ENCODE results near the gene ITGA11. TPM values are rescaled to one million over a fixed set of nuclear protein-coding genes. Genes with fewer than 3 reads are reported as not detected.

Gene ITGA11
- total RNA-seq, 2 donors from 2014 or later, result 0.27 to 1.8 TPM

GRCh38 chr15:68279779-68280753, 151.9 kb downstream of the ITGA11 start:
- no peak for DNase-seq (ENCODE audit: low spot score in 2 of 2)
- no peak for ATAC-seq
- Mint-ChIP-seq H3K9me3 (no peaks in the 10 kb centered on the region), H3K36me3 (peaks cover 32 to 35% of the 10 kb centered on the region in 2 donors), H3K27ac (peak overlapping the region; percentile 96 to 97)

GRCh38 chr15:68278595-68279405, 153.2 kb downstream of the ITGA11 start:
- Mint-ChIP-seq H3K36me3 (peaks cover 26 to 27% of the 10 kb centered on the region in 2 donors), H3K27ac (peak overlapping the region; percentile 96 to 97), H3K9me3 (no peaks in the 10 kb centered on the region)
- DNase-seq (ENCODE audit: low spot score in 2 of 2) (no peak), ATAC-seq (peak in 1 of 2 donors; percentile 44)

- peaks cover 26 to 27% of the 10 kb centered on the region in 2 donors for H3K36me3 Mint-ChIP-seq
- ATAC-seq, result no peak
- DNase-seq (ENCODE audit: low spot score in 2 of 2), result peak in 1 of 2 donors; percentile 75
- no peaks in the 10 kb centered on the region for H3K9me3 Mint-ChIP-seq
- peak overlapping the region; percentile 96 to 97 for H3K27ac Mint-ChIP-seq
Measured at GRCh38 chr15:68278345-68278594, 153.7 kb downstream of the ITGA11 start.

- peak; percentile 74 to 85 for ATAC-seq
- H3K27ac Mint-ChIP-seq, result peak within 1 kb of the TSS; percentile 96 to 100
- peaks cover 26 to 27% of the 10 kb centered on the region in 2 donors for H3K36me3 Mint-ChIP-seq
- peak; percentile 82 to 85 for DNase-seq (ENCODE audit: low spot score in 2 of 2)
- no peaks in the 10 kb centered on the region for H3K9me3 Mint-ChIP-seq
Measured at GRCh38 chr15:68277603-68278344, 154.2 kb downstream of the ITGA11 start, which contains the start of gene FEM1B. Gene FEM1B, plus strand, starts transcription at chr15:68277745. Its CDS starts 673 bp downstream, at chr15:68278418.

GRCh38 chr15:68277131-68277602, 154.8 kb downstream of the ITGA11 start:
- peak overlapping the region; percentile 96 to 100 for H3K27ac Mint-ChIP-seq
- no peaks in the 10 kb centered on the region for H3K9me3 Mint-ChIP-seq
- DNase-seq (ENCODE audit: low spot score in 2 of 2) (peak in 1 of 2 donors; percentile 57), ATAC-seq (peak; percentile 2 to 31)
- H3K36me3 Mint-ChIP-seq, result peaks cover 26 to 27% of the 10 kb centered on the region in 2 donors

GRCh38 chr15:68276668-68277067, 155.3 kb downstream of the ITGA11 start:
- ATAC-seq (no peak), DNase-seq (ENCODE audit: low spot score in 2 of 2) (no peak)
- H3K36me3 Mint-ChIP-seq, result peaks cover 26 to 27% of the 10 kb centered on the region in 2 donors
- peak overlapping the region; percentile 96 to 100 for H3K27ac Mint-ChIP-seq
- H3K9me3 Mint-ChIP-seq, result no peaks in the 10 kb centered on the region

- no peaks in the 10 kb centered on the region for H3K9me3 Mint-ChIP-seq
- H3K36me3 Mint-ChIP-seq, result peaks cover 24% of the 10 kb centered on the region in 2 donors
- peak overlapping the region in 1 of 2 donors; percentile 39 for H3K27ac Mint-ChIP-seq
- DNase-seq (ENCODE audit: low spot score in 2 of 2), result no peak
- ATAC-seq, result no peak
Measured at GRCh38 chr15:68275165-68275746, 156.7 kb downstream of the ITGA11 start.

- H3K36me3 Mint-ChIP-seq, result peaks cover 16 to 17% of the 10 kb centered on the region in 2 donors
- no peaks in the 10 kb centered on the region for H3K9me3 Mint-ChIP-seq
- DNase-seq (ENCODE audit: low spot score in 2 of 2) (no peak), ATAC-seq (no peak)
- no peak overlapping the region for H3K27ac Mint-ChIP-seq
Measured at GRCh38 chr15:68274201-68274848, 157.6 kb downstream of the ITGA11 start.

GRCh38 chr15:68272721-68273271, 159.2 kb downstream of the ITGA11 start:
- no peak for DNase-seq (ENCODE audit: low spot score in 2 of 2)
- Mint-ChIP-seq H3K9me3 (no peaks in the 10 kb centered on the region), H3K27ac (no peak overlapping the region), H3K36me3 (peaks cover 7 to 9% of the 10 kb centered on the region in 2 donors)
- ATAC-seq, result no peak

GRCh38 chr15:68271854-68272471, 160.0 kb downstream of the ITGA11 start:
- H3K9me3 Mint-ChIP-seq, result no peaks in the 10 kb centered on the region
- H3K27ac Mint-ChIP-seq, result no peak overlapping the region
- ATAC-seq, result no peak
- DNase-seq (ENCODE audit: low spot score in 2 of 2), result no peak
- peaks cover 2 to 4% of the 10 kb centered on the region in 2 donors for H3K36me3 Mint-ChIP-seq

- no peaks in the 10 kb centered on the region for H3K36me3 Mint-ChIP-seq
- H3K9me3 Mint-ChIP-seq, result no peaks in the 10 kb centered on the region
Measured at GRCh38 chr15:68268405-68268804, 163.6 kb downstream of the ITGA11 start.

GRCh38 chr15:68265674-68266073, 166.3 kb downstream of the ITGA11 start:
- DNase-seq (ENCODE audit: low spot score in 2 of 2), result no peak
- H3K9me3 Mint-ChIP-seq, result no peaks in the 10 kb centered on the region
- H3K36me3 Mint-ChIP-seq, result no peaks in the 10 kb centered on the region
- H3K27ac Mint-ChIP-seq, result no peak overlapping the region
- ATAC-seq, result no peak

More at GRCh38 chr15:68268405-68268804, 163.6 kb downstream of the ITGA11 start:
- no peak for DNase-seq (ENCODE audit: low spot score in 2 of 2)
- no peak for ATAC-seq
- H3K27ac Mint-ChIP-seq, result no peak overlapping the region

- no peak for ATAC-seq
- no peak for DNase-seq (ENCODE audit: low spot score in 2 of 2)
- no peaks in the 10 kb centered on the region for H3K9me3 Mint-ChIP-seq
- no peaks in the 10 kb centered on the region for H3K36me3 Mint-ChIP-seq
- no peak overlapping the region for H3K27ac Mint-ChIP-seq
Measured at GRCh38 chr15:68265081-68265480, 166.9 kb downstream of the ITGA11 start.

GRCh38 chr15:68264282-68264681, 167.7 kb downstream of the ITGA11 start:
- no peak overlapping the region for H3K27ac Mint-ChIP-seq
- H3K9me3 Mint-ChIP-seq, result no peaks in the 10 kb centered on the region
- no peaks in the 10 kb centered on the region for H3K36me3 Mint-ChIP-seq
- no peak for ATAC-seq
- no peak for DNase-seq (ENCODE audit: low spot score in 2 of 2)

Data from activated naive CD4-positive, alpha-beta T cell treated with anti-CD3 and anti-CD28 coated beads, Interleukin-2, amount 50 U/mL, for 72 hours (primary cell).